HEK293 (cell line): ENCODE data around the gene DDX41.

Source experiments
- ZNF561 ChIP-seq: fragments of 450-650 bp; IDR thresholded peaks from 2 replicates; pipeline ENCODE4 v1.5.1; 2018; ENCODE audit warnings: missing biosample characterization, missing genetic modification characterization, borderline replicate concordance
- ZSCAN16 ChIP-seq: fragments of 450-650 bp; formaldehyde crosslinking; IDR thresholded peaks from 2 replicates; pipeline ENCODE4 v1.5.1; 2016; ENCODE audit warnings: missing biosample characterization, missing genetic modification characterization
- ZSCAN4 ChIP-seq: fragments of 450-650 bp; formaldehyde crosslinking; IDR thresholded peaks from 2 replicates; pipeline ENCODE4 v1.5.1; 2017; ENCODE audit warnings: missing biosample characterization, missing genetic modification characterization

GRCh38 chr5:177557041-177557647 lies 40.4 kb upstream of the DDX41 start:
- 0 out of 2 replicates have a peak, but pooled peaks have one; percentile 69 for TF ChIP-seq ZSCAN16
- no peak for TF ChIP-seq ZNF561 (tag by site-specific recombination)
- TF ChIP-seq ZSCAN4 (tag by site-specific recombination), result no peak
